ENCODE measurements around the gene NSG1. TPM values are rescaled to one million over a fixed set of nuclear protein-coding genes. Genes with fewer than 3 reads are reported as not detected.

The NSG1 gene
- total RNA-seq, 1 experiment from 2014 or later = not detected

DNA sequence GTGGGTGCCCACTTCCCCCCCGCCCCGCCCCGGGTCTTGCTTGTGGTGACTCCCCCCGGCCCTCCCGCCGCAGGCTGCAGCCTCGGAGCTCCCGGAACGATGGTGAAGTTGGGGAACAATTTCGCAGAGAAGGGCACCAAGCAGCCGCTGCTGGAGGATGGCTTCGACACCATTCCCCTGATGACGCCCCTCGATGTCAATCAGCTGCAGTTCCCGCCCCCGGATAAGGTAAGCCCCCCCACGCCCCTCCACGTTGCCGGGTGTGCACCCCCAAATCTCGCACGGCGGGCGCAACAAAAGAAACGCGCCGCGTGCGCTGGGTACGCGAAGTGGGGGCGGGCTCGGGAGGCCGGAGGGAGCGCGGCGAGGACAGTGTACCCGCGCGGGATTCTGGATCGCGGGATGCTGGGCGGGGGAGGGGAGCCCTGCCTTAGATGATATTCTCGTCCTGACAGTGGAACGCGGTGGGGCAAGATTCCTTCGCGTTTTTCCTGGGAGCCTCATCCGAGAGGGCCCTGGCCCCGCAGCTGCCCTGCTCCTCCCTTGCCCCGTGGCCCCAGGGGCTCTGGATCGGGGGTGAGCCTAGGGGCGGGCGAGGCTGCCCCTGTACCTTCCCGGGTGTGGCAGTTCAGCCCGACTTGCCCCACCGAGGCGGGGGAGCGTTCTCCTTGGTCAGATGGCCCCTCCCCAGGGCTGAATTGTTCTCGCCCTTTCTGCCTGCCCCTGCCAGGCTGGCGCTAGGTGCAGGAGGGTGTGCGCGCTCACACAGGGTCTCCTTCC, 819 bp downstream of the NSG1 start:
- no peak for DNase-seq
- Histone ChIP-seq H4K20me1 (ENCODE audit: low read length) (no peaks in the 10 kb centered on the region), H3K4me2 (ENCODE audit: low read length) (0 out of 2 replicates have a peak overlapping the region, but pooled peaks have one; percentile 26), H3K4me1 (ENCODE audit: insufficient read depth, low read length) (no peaks in the 10 kb centered on the region), H3K27ac (ENCODE audit: low read length) (no peak overlapping the region), H3K36me3 (ENCODE audit: low read depth, low read length) (no peaks in the 10 kb centered on the region), H3K9me3 (ENCODE audit: low read length) (no peaks in the 10 kb centered on the region), H2AFZ (ENCODE audit: low read length) (no peak overlapping the region), H3K27me3 (ENCODE audit: low read length) (peaks cover 42% of the 10 kb centered on the region), H3K9me2 (replicated peaks; ENCODE audit: low read length) (no peaks in the 10 kb centered on the region), H3F3A (ENCODE audit: low read length, unreplicated experiment) (no peaks in the 10 kb centered on the region), H3K9ac (ENCODE audit: low read length) (no peak overlapping the region), H3K79me2 (ENCODE audit: low read length) (no peaks in the 10 kb centered on the region), H3K4me3 (ENCODE audit: low read length) (no peak overlapping the region)
- intact Hi-C loops (cut with micrococcal nuclease) = no loop called here
- CTCF ChIA-PET = no interaction called here
- BruUV-seq (replicated peaks) = no TSS peak
- POLR2A ChIA-PET (ENCODE audit: unreplicated experiment) = no interaction called here
- TF ChIP-seq EZH2phosphoT487 (IDR thresholded peaks at IDR 0.05; ENCODE audit: borderline replicate concordance, low read length) (no peak), EZH2 (IDR thresholded peaks at IDR 0.05; ENCODE audit: low read length, unreplicated experiment) (no peak)
- TF ChIP-seq, protein P1, sequence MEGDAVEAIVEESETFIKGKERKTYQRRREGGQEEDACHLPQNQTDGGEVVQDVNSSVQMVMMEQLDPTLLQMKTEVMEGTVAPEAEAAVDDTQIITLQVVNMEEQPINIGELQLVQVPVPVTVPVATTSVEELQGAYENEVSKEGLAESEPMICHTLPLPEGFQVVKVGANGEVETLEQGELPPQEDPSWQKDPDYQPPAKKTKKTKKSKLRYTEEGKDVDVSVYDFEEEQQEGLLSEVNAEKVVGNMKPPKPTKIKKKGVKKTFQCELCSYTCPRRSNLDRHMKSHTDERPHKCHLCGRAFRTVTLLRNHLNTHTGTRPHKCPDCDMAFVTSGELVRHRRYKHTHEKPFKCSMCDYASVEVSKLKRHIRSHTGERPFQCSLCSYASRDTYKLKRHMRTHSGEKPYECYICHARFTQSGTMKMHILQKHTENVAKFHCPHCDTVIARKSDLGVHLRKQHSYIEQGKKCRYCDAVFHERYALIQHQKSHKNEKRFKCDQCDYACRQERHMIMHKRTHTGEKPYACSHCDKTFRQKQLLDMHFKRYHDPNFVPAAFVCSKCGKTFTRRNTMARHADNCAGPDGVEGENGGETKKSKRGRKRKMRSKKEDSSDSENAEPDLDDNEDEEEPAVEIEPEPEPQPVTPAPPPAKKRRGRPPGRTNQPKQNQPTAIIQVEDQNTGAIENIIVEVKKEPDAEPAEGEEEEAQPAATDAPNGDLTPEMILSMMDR (conservative IDR thresholded peaks at IDR 0.05; ENCODE audit: low read depth, low read length) = no peak
- ATAC-seq = no peak

DNA sequence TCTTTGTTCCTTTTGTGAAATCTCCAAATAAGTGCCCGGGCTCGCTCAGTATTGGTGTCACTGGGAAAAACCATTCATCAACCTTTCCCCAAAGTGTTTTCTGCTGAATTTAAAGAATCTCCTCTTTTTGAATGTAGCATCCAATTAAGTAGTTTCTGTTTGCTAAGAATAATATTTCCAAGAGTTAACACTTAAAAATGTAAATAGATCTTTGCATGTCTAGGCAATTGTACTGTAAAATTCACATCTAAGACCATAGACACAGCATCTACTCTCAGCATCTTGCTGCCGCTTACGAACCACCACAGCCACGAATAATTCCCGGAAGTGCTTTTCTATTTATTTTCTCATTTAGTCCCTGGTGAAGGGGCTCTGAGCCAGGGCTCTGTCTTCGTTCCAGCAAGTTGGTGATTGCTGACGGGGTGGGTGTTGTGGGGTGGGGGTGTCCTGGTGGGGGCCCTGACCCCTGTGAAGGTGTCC, 1.4 kb downstream of the NSG1 start:
- Histone ChIP-seq H3K9me2 (replicated peaks; ENCODE audit: low read length) (no peaks in the 10 kb centered on the region), H3K4me1 (ENCODE audit: insufficient read depth, low read length) (no peaks in the 10 kb centered on the region), H3K27ac (ENCODE audit: low read length) (no peak overlapping the region), H3K4me3 (ENCODE audit: low read length) (no peak overlapping the region), H3K79me2 (ENCODE audit: low read length) (no peaks in the 10 kb centered on the region), H2AFZ (ENCODE audit: low read length) (no peak overlapping the region), H3K4me2 (ENCODE audit: low read length) (0 out of 2 replicates have a peak overlapping the region, but pooled peaks have one; percentile 26), H3K9me3 (ENCODE audit: low read length) (no peaks in the 10 kb centered on the region), H3K9ac (ENCODE audit: low read length) (no peak overlapping the region), H3F3A (ENCODE audit: low read length, unreplicated experiment) (no peaks in the 10 kb centered on the region), H4K20me1 (ENCODE audit: low read length) (no peaks in the 10 kb centered on the region), H3K27me3 (ENCODE audit: low read length) (peaks cover 42% of the 10 kb centered on the region), H3K36me3 (ENCODE audit: low read depth, low read length) (no peaks in the 10 kb centered on the region)
- intact Hi-C loops (cut with micrococcal nuclease) = no loop called here
- TF ChIP-seq, protein P1 (conservative IDR thresholded peaks at IDR 0.05; ENCODE audit: low read depth, low read length) = no peak
- TF ChIP-seq EZH2phosphoT487 (IDR thresholded peaks at IDR 0.05; ENCODE audit: borderline replicate concordance, low read length) = no peak
- TF ChIP-seq EZH2 (IDR thresholded peaks at IDR 0.05; ENCODE audit: low read length, unreplicated experiment) = no peak
- DNase-seq = no peak
- ATAC-seq = no peak; the same call in 1 of the 2 replicates
- POLR2A ChIA-PET (ENCODE audit: unreplicated experiment) = no interaction called here
- CTCF ChIA-PET = no interaction called here
- no TSS peak for BruUV-seq (replicated peaks)
